ENCODE measurements around the gene DNAJC19. TPM values are rescaled to one million over a fixed set of nuclear protein-coding genes. Genes with fewer than 3 reads are reported as not detected.

DNAJC19 gene
- total and polyA plus RNA-seq, 2 donors (not counting 1 experiment from before 2014, with no cell fraction given): 26.9 to 48.9 TPM

GRCh38 chr3:180996415-180996932 lies 6.9 kb upstream of the DNAJC19 start:
- Histone ChIP-seq H3K9me3 (ENCODE audit: control extremely low read depth in 1 of 3, control insufficient read depth in 2 of 3, insufficient read depth in 1 of 3, low read length in 2 of 3) (no peaks in the 10 kb centered on the region), H3K9ac (ENCODE audit: low read length) (no peak overlapping the region), H3K4me2 (replicated peaks; ENCODE audit: low read depth, low read length, poor library complexity, severe bottlenecking) (no peak overlapping the region), H3K27me3 (replicated peaks in 1 of 4; ENCODE audit: control extremely low read depth in 1 of 4, control insufficient read depth in 3 of 4, insufficient read depth in 4 of 4, low read length in 3 of 4) (peaks cover 0 to 2% (median 0%) of the 10 kb centered on the region in 4 experiments), H3K4me3 (ENCODE audit: control extremely low read depth in 1 of 5, extremely low read depth in 1 of 5, insufficient read depth in 1 of 5, low read depth in 2 of 5, low read length in 4 of 5) (no peak overlapping the region), H3K79me2 (ENCODE audit: control insufficient read depth, insufficient read depth, low read length) (no peaks in the 10 kb centered on the region), H3K36me3 (replicated peaks in 1 of 2; ENCODE audit: control extremely low read depth in 1 of 2, control insufficient read depth in 1 of 2, extremely low read depth in 1 of 2, insufficient read depth in 2 of 2, low read length in 1 of 2) (no peaks in the 10 kb centered on the region), H3K4me1 (ENCODE audit: control insufficient read depth in 2 of 2, insufficient read depth in 2 of 2, low read length in 2 of 2) (no peaks in the 10 kb centered on the region), H2AFZ (ENCODE audit: insufficient read depth, low read depth, low read length, poor library complexity, severe bottlenecking) (no peak overlapping the region), H3K27ac (ENCODE audit: low read length in 2 of 2) (no peak overlapping the region), H4K20me1 (ENCODE audit: control insufficient read depth, insufficient read depth, low read length, poor library complexity, severe bottlenecking) (no peaks in the 10 kb centered on the region)
- H3K27me3 Mint-ChIP-seq: peaks cover 43% of the 10 kb centered on the region
- WGBS (ENCODE audit: insufficient coverage): no CpG with 5 or more reads among the region's 2 CpGs
- no peak overlapping the region for H3K4me3 Mint-ChIP-seq
- ATAC-seq (ENCODE audit: low read depth) (no peak), DNase-seq (no peak)
- no peak for TF ChIP-seq EZH2 (IDR thresholded peaks at IDR 0.05; ENCODE audit: borderline replicate concordance, insufficient read depth, low read depth, low read length, poor library complexity, severe bottlenecking)
- CTCF ChIA-PET: interaction anchor here (0.6 kb wide), 1 partner anchor 16 kb away, joined by 3 read pairs; no protein-coding TSS in a partner anchor
- H3K27ac Mint-ChIP-seq: no peak overlapping the region
- H3K9me3 Mint-ChIP-seq (ENCODE audit: insufficient read depth): peaks cover 11% of the 10 kb centered on the region
- POLR2A ChIA-PET: no interaction called here
- intact Hi-C loops (cut with micrococcal nuclease): no loop called here
- H3K4me1 Mint-ChIP-seq: peaks cover under 1% of the 10 kb centered on the region

GRCh38 chr3:180990505-180990904 lies 969 bp upstream of the DNAJC19 start:
- Mint-ChIP-seq H3K4me3 (peak overlapping the region; percentile 96), H3K9me3 (ENCODE audit: insufficient read depth) (no peaks in the 10 kb centered on the region), H3K27ac (peak overlapping the region; percentile 97), H3K27me3 (peaks cover 19% of the 10 kb centered on the region), H3K4me1 (peaks cover 37% of the 10 kb centered on the region)
- ChIA-PET POLR2A (interaction anchor here (0.5 to 0.8 kb wide), 2 partner anchors 388 to 927 kb away, joined by 3 read pairs; partner anchors contain the start of gene TTC14), CTCF (interaction anchor here (0.9 kb wide), 1 partner anchor 78 kb away, joined by 5 read pairs; the partner anchor contains the start of gene FXR1)
- ATAC-seq (ENCODE audit: low read depth): no peak
- Histone ChIP-seq H3K4me1 (ENCODE audit: control insufficient read depth in 2 of 2, insufficient read depth in 2 of 2, low read length in 2 of 2) (peaks cover 15 to 17% of the 10 kb centered on the region in 2 donors), H3K27me3 (replicated peaks in 1 of 4; ENCODE audit: control extremely low read depth in 1 of 4, control insufficient read depth in 3 of 4, insufficient read depth in 4 of 4, low read length in 3 of 4) (no peaks in the 10 kb centered on the region), H3K4me3 (ENCODE audit: control extremely low read depth in 1 of 5, extremely low read depth in 1 of 5, insufficient read depth in 1 of 5, low read depth in 2 of 5, low read length in 4 of 5) (peak overlapping the region; percentile 75 to 99 (median 85)), H2AFZ (ENCODE audit: insufficient read depth, low read depth, low read length, poor library complexity, severe bottlenecking) (peak overlapping the region; percentile 96), H3K79me2 (ENCODE audit: control insufficient read depth, insufficient read depth, low read length) (peaks cover 12% of the 10 kb centered on the region), H3K36me3 (replicated peaks in 1 of 2; ENCODE audit: control extremely low read depth in 1 of 2, control insufficient read depth in 1 of 2, extremely low read depth in 1 of 2, insufficient read depth in 2 of 2, low read length in 1 of 2) (peaks cover 0 to 13% of the 10 kb centered on the region in 2 experiments), H4K20me1 (ENCODE audit: control insufficient read depth, insufficient read depth, low read length, poor library complexity, severe bottlenecking) (no peaks in the 10 kb centered on the region), H3K9me3 (ENCODE audit: control extremely low read depth in 1 of 3, control insufficient read depth in 2 of 3, insufficient read depth in 1 of 3, low read length in 2 of 3) (no peaks in the 10 kb centered on the region), H3K27ac (ENCODE audit: low read length in 2 of 2) (peak overlapping the region in 1 of 2 donors; percentile 80), H3K4me2 (replicated peaks; ENCODE audit: low read depth, low read length, poor library complexity, severe bottlenecking) (peak overlapping the region; percentile 77), H3K9ac (ENCODE audit: low read length) (peak overlapping the region; percentile 75)
- peak; percentile 14 for DNase-seq
- intact Hi-C loops (cut with micrococcal nuclease): no loop called here
- TF ChIP-seq EZH2 (IDR thresholded peaks at IDR 0.05; ENCODE audit: borderline replicate concordance, insufficient read depth, low read depth, low read length, poor library complexity, severe bottlenecking) (no peak), CTCF (IDR thresholded peaks at IDR 0.05) (no peak)
- WGBS (ENCODE audit: insufficient coverage): no CpG with 5 or more reads among the region's 2 CpGs
